GM23338 (cell line): Measurements from ENCODE around the gene DLG2. TPM values are rescaled to one million over a fixed set of nuclear protein-coding genes. Genes with fewer than 3 reads are reported as not detected.

Source experiments
- ATAC-seq: fragments of 200-7000 bp; cut with Tn5 transposase; 3 replicates; pipeline ENCODE4 v1.9.1; 2020
- DNase-seq: peaks from one replicate; pipeline ENCODE4 v3.0.0-alpha.2; 2015; ENCODE audit warnings: low spot score
- H2AFZ ChIP-seq: fragments of 200-600 bp; sonication (generic); 2 replicates; pipeline ENCODE4 v1.8.0; 2016; ENCODE audit warnings: antibody characterized with exemption, mild to moderate bottlenecking, moderate library complexity
- H3F3A ChIP-seq: fragments of 200-600 bp; sonication (generic); replicated peaks from 2 replicates; pipeline ENCODE4 v1.8.0; 2017; ENCODE audit warnings: antibody characterized with exemption, mixed run types, low read depth
- H3K27ac ChIP-seq: fragments of 200-600 bp; sonication (generic); 2 replicates; pipeline ENCODE4 v1.6.1; 2016; ENCODE audit warnings: low read depth
- H3K27me3 ChIP-seq: fragments of 200-600 bp; sonication (generic); 2 replicates; pipeline ENCODE4 v1.8.0; 2016; ENCODE audit warnings: mild to moderate bottlenecking, mixed run types, moderate library complexity; ENCODE audit not compliant: insufficient read depth
- H3K36me3 ChIP-seq: fragments of 200-600 bp; sonication (generic); 2 replicates; pipeline ENCODE4 v1.8.0; 2016; ENCODE audit warnings: mild to moderate bottlenecking; ENCODE audit not compliant: insufficient read depth
- H3K4me1 ChIP-seq: fragments of 200-600 bp; sonication (generic); 2 replicates; pipeline ENCODE4 v1.8.0; 2016; ENCODE audit warnings: mild to moderate bottlenecking, moderate library complexity; ENCODE audit not compliant: insufficient read depth
- H3K4me2 ChIP-seq: fragments of 200-600 bp; sonication (generic); 2 replicates; pipeline ENCODE4 v1.7.1; 2017; ENCODE audit warnings: mixed run types
- H3K4me3 ChIP-seq: fragments of 200-600 bp; sonication (generic); 2 replicates; pipeline ENCODE4 v1.6.1; 2016; ENCODE audit warnings: mixed run types
- H3K79me2 ChIP-seq: fragments of 200-600 bp; sonication (generic); replicated peaks from 2 replicates; pipeline ENCODE4 v1.8.0; 2017; ENCODE audit warnings: mild to moderate bottlenecking; ENCODE audit not compliant: insufficient read depth
- H3K9me2 ChIP-seq: fragments of 200-600 bp; sonication (generic); 2 replicates; pipeline ENCODE4 v1.8.0; 2017; ENCODE audit not compliant: insufficient read depth
- H4K20me1 ChIP-seq: fragments of 200-600 bp; sonication (generic); replicated peaks from 2 replicates; pipeline ENCODE4 v1.8.0; 2017; ENCODE audit warnings: mild to moderate bottlenecking; ENCODE audit not compliant: insufficient read depth
- H3K27ac Mint-ChIP-seq: 2 replicates; pipeline ENCODE4 v1.8.0; 2020; ENCODE audit warnings: inconsistent platforms, mild to moderate bottlenecking, moderate library complexity, mixed read lengths
- H3K27me3 Mint-ChIP-seq: 3 replicates; pipeline ENCODE4 v1.8.0; 2022; ENCODE audit warnings: low read depth, mild to moderate bottlenecking, moderate library complexity, mixed read lengths, inconsistent platforms; ENCODE audit not compliant: insufficient read depth, poor library complexity
- H3K36me3 Mint-ChIP-seq: 3 replicates; pipeline ENCODE4 v1.8.0; 2021; ENCODE audit warnings: low read depth, mild to moderate bottlenecking, inconsistent platforms, moderate library complexity, mixed read lengths
- H3K4me1 Mint-ChIP-seq: 3 replicates; pipeline ENCODE4 v1.8.0; 2020; ENCODE audit warnings: mild to moderate bottlenecking, inconsistent platforms, mixed read lengths
- H3K4me3 Mint-ChIP-seq: 3 replicates; pipeline ENCODE4 v1.8.0; 2021; ENCODE audit warnings: moderate library complexity, mild to moderate bottlenecking, inconsistent platforms, mixed read lengths
- H3K9me3 Mint-ChIP-seq: 3 replicates; pipeline ENCODE4 v1.8.0; 2020; ENCODE audit warnings: moderate library complexity, mild to moderate bottlenecking, inconsistent platforms, mixed read lengths
- CREB1 ChIP-seq: fragments of 250-450 bp; sonication (Bioruptor Pico); IDR thresholded peaks from 2 replicates; pipeline ENCODE4 v1.5.0; 2020; ENCODE audit warnings: low read depth, mild to moderate bottlenecking, moderate library complexity
- EZH2 ChIP-seq: fragments of 200-600 bp; sonication (generic); IDR thresholded peaks from one replicate; pipeline ENCODE4 v1.8.0; 2017; ENCODE audit warnings: antibody characterized with exemption, mild to moderate bottlenecking, low read depth; ENCODE audit not compliant: unreplicated experiment
- EZH2phosphoT487 ChIP-seq: fragments of 200-600 bp; sonication (generic); IDR thresholded peaks from one replicate; pipeline ENCODE4 v1.8.1; 2018; ENCODE audit warnings: antibody characterized with exemption; ENCODE audit not compliant: unreplicated experiment
- JUNB ChIP-seq: IDR thresholded peaks from one replicate; pipeline ENCODE4 v1.6.1; 2016; ENCODE audit warnings: antibody characterized with exemption; ENCODE audit not compliant: unreplicated experiment
- NANOG ChIP-seq: IDR thresholded peaks from 2 replicates; pipeline ENCODE4 v1.6.1; 2016; ENCODE audit warnings: antibody characterized with exemption, borderline replicate concordance
- POLR2AphosphoS5 ChIP-seq: IDR thresholded peaks from 2 replicates; pipeline ENCODE4 v1.6.1; 2016; ENCODE audit warnings: antibody characterized with exemption, low read depth
- STAT1 ChIP-seq: IDR thresholded peaks from one replicate; pipeline ENCODE4 v1.6.1; 2016; ENCODE audit warnings: antibody characterized with exemption; ENCODE audit not compliant: unreplicated experiment
- ZNF114 ChIP-seq: fragments of 250-450 bp; sonication (Bioruptor Pico); IDR thresholded peaks from 2 replicates; pipeline ENCODE4 v1.5.0; 2020; ENCODE audit warnings: mild to moderate bottlenecking, moderate library complexity
- ZNF331 ChIP-seq: fragments of 250-450 bp; sonication (Bioruptor Pico); IDR thresholded peaks from 2 replicates; pipeline ENCODE4 v1.5.0; 2020; ENCODE audit warnings: low read depth, mild to moderate bottlenecking, moderate library complexity
- polyA plus RNA-seq: library from polyadenylated mRNA; unstranded; fragments of >200 nt; fragmentation: Nextera tagmentation; extraction: Ambion mirVana; gene quantifications from 2 replicates; pipeline ENCODE4 v1.2.1, GENCODE V29; 2016
- total RNA-seq: library from RNA; depleted of rRNA; stranded (reverse); fragments of >200 nt; shearing (Covaris generic); gene quantifications from 2 replicates; pipeline ENCODE4 v1.2.3, GENCODE V29; 2014
- TF ChIP-seq, protein P1 (sequence below): IDR thresholded peaks from 2 replicates; pipeline ENCODE4 v1.6.1; 2016; ENCODE audit warnings: antibody characterized with exemption
- TF ChIP-seq, protein P2 (sequence below): IDR thresholded peaks from one replicate; pipeline ENCODE4 v1.6.1; 2018; ENCODE audit warnings: antibody characterized with exemption; ENCODE audit not compliant: unreplicated experiment
- TF ChIP-seq, protein P3 (sequence below): fragments of 250-450 bp; sonication (Bioruptor Pico); IDR thresholded peaks from 2 replicates; pipeline ENCODE4 v1.5.0; 2020; ENCODE audit warnings: mild to moderate bottlenecking, moderate library complexity
- TF ChIP-seq, protein P4 (sequence below), 2 experiments: fragments of 200-600 bp in 1 of 2; sonication (generic) in 1 of 2; conservative IDR thresholded peaks; 2 replicates each; pipeline versions ENCODE4 v1.5.1 to v1.6.1; 2016 to 2017; ENCODE audit warnings: antibody characterized with exemption in 2 of 2, low read depth in 2 of 2, mild to moderate bottlenecking in 2 of 2, moderate library complexity in 1 of 2

DLG2 gene
- total and polyA plus RNA-seq, 2 experiments from 2014 or later: 19.8 to 21.5 TPM

DNA sequence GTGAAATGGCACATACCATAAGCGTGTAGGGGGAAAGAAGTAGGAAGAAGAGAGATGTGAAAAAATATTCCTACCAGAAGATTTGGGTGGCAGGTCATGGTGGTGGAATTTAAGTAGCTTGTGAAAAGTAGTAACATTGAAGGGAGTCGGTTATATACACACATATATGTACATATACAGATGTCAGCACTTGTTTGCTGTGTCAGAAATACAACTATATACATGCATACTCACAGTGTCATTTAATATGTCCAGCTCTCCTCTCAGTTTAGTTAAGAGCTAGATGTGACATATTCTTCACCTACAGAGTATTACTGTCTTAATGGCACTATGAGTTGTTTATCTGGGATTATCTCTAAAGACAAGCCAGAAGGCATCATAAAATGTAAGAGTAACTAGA, 1353.6 kb downstream of the DLG2 start:
- Histone ChIP-seq H4K20me1 (no peaks in the 10 kb centered on the region), H3K36me3 (no peaks in the 10 kb centered on the region), H3K4me3 (no peak overlapping the region), H3K27me3 (no peaks in the 10 kb centered on the region), H3K9me2 (no peaks in the 10 kb centered on the region), H3K4me1 (no peaks in the 10 kb centered on the region), H3K4me2 (no peak overlapping the region), H3K79me2 (no peaks in the 10 kb centered on the region), H2AFZ (no peak overlapping the region), H3F3A (no peaks in the 10 kb centered on the region), H3K27ac (no peak overlapping the region)
- Mint-ChIP-seq H3K4me3 (no peak overlapping the region), H3K27ac (no peak overlapping the region), H3K4me1 (no peaks in the 10 kb centered on the region), H3K27me3 (no peaks in the 10 kb centered on the region), H3K9me3 (no peaks in the 10 kb centered on the region), H3K36me3 (no peaks in the 10 kb centered on the region)
- DNase-seq (no peak), ATAC-seq (no peak)
- TF ChIP-seq EZH2phosphoT487 (no peak), STAT1 (no peak), POLR2AphosphoS5 (no peak), EZH2 (no peak), JUNB (no peak), CREB1 (CRISPR knock-in tag) (no peak), ZNF331 (CRISPR knock-in tag) (no peak), ZNF114 (CRISPR knock-in tag) (no peak), NANOG (no peak)
- TF ChIP-seq, protein P1, sequence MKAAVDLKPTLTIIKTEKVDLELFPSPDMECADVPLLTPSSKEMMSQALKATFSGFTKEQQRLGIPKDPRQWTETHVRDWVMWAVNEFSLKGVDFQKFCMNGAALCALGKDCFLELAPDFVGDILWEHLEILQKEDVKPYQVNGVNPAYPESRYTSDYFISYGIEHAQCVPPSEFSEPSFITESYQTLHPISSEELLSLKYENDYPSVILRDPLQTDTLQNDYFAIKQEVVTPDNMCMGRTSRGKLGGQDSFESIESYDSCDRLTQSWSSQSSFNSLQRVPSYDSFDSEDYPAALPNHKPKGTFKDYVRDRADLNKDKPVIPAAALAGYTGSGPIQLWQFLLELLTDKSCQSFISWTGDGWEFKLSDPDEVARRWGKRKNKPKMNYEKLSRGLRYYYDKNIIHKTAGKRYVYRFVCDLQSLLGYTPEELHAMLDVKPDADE: no peak
- TF ChIP-seq, protein P2, sequence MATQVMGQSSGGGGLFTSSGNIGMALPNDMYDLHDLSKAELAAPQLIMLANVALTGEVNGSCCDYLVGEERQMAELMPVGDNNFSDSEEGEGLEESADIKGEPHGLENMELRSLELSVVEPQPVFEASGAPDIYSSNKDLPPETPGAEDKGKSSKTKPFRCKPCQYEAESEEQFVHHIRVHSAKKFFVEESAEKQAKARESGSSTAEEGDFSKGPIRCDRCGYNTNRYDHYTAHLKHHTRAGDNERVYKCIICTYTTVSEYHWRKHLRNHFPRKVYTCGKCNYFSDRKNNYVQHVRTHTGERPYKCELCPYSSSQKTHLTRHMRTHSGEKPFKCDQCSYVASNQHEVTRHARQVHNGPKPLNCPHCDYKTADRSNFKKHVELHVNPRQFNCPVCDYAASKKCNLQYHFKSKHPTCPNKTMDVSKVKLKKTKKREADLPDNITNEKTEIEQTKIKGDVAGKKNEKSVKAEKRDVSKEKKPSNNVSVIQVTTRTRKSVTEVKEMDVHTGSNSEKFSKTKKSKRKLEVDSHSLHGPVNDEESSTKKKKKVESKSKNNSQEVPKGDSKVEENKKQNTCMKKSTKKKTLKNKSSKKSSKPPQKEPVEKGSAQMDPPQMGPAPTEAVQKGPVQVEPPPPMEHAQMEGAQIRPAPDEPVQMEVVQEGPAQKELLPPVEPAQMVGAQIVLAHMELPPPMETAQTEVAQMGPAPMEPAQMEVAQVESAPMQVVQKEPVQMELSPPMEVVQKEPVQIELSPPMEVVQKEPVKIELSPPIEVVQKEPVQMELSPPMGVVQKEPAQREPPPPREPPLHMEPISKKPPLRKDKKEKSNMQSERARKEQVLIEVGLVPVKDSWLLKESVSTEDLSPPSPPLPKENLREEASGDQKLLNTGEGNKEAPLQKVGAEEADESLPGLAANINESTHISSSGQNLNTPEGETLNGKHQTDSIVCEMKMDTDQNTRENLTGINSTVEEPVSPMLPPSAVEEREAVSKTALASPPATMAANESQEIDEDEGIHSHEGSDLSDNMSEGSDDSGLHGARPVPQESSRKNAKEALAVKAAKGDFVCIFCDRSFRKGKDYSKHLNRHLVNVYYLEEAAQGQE: no peak
- TF ChIP-seq, protein P3, sequence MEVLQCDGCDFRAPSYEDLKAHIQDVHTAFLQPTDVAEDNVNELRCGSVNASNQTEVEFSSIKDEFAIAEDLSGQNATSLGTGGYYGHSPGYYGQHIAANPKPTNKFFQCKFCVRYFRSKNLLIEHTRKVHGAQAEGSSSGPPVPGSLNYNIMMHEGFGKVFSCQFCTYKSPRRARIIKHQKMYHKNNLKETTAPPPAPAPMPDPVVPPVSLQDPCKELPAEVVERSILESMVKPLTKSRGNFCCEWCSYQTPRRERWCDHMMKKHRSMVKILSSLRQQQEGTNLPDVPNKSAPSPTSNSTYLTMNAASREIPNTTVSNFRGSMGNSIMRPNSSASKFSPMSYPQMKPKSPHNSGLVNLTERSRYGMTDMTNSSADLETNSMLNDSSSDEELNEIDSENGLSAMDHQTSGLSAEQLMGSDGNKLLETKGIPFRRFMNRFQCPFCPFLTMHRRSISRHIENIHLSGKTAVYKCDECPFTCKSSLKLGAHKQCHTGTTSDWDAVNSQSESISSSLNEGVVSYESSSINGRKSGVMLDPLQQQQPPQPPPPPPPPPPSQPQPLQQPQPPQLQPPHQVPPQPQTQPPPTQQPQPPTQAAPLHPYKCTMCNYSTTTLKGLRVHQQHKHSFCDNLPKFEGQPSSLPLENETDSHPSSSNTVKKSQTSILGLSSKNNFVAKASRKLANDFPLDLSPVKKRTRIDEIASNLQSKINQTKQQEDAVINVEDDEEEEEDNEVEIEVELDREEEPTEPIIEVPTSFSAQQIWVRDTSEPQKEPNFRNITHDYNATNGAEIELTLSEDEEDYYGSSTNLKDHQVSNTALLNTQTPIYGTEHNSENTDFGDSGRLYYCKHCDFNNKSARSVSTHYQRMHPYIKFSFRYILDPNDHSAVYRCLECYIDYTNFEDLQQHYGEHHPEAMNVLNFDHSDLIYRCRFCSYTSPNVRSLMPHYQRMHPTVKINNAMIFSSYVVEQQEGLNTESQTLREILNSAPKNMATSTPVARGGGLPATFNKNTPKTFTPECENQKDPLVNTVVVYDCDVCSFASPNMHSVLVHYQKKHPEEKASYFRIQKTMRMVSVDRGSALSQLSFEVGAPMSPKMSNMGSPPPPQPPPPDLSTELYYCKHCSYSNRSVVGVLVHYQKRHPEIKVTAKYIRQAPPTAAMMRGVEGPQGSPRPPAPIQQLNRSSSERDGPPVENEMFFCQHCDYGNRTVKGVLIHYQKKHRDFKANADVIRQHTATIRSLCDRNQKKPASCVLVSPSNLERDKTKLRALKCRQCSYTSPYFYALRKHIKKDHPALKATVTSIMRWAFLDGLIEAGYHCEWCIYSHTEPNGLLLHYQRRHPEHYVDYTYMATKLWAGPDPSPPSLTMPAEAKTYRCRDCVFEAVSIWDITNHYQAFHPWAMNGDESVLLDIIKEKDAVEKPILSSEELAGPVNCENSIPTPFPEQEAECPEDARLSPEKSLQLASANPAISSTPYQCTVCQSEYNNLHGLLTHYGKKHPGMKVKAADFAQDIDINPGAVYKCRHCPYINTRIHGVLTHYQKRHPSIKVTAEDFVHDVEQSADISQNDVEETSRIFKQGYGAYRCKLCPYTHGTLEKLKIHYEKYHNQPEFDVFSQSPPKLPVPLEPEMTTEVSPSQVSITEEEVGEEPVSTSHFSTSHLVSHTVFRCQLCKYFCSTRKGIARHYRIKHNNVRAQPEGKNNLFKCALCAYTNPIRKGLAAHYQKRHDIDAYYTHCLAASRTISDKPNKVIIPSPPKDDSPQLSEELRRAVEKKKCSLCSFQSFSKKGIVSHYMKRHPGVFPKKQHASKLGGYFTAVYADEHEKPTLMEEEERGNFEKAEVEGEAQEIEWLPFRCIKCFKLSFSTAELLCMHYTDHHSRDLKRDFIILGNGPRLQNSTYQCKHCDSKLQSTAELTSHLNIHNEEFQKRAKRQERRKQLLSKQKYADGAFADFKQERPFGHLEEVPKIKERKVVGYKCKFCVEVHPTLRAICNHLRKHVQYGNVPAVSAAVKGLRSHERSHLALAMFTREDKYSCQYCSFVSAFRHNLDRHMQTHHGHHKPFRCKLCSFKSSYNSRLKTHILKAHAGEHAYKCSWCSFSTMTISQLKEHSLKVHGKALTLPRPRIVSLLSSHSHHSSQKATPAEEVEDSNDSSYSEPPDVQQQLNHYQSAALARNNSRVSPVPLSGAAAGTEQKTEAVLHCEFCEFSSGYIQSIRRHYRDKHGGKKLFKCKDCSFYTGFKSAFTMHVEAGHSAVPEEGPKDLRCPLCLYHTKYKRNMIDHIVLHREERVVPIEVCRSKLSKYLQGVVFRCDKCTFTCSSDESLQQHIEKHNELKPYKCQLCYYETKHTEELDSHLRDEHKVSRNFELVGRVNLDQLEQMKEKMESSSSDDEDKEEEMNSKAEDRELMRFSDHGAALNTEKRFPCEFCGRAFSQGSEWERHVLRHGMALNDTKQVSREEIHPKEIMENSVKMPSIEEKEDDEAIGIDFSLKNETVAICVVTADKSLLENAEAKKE (CRISPR knock-in tag): no peak
- TF ChIP-seq, protein P4, sequence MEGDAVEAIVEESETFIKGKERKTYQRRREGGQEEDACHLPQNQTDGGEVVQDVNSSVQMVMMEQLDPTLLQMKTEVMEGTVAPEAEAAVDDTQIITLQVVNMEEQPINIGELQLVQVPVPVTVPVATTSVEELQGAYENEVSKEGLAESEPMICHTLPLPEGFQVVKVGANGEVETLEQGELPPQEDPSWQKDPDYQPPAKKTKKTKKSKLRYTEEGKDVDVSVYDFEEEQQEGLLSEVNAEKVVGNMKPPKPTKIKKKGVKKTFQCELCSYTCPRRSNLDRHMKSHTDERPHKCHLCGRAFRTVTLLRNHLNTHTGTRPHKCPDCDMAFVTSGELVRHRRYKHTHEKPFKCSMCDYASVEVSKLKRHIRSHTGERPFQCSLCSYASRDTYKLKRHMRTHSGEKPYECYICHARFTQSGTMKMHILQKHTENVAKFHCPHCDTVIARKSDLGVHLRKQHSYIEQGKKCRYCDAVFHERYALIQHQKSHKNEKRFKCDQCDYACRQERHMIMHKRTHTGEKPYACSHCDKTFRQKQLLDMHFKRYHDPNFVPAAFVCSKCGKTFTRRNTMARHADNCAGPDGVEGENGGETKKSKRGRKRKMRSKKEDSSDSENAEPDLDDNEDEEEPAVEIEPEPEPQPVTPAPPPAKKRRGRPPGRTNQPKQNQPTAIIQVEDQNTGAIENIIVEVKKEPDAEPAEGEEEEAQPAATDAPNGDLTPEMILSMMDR (conservative IDR thresholded peaks at IDR 0.05; ENCODE audit: low read depth in 2 of 2): no peak
